OCI-LY7 (cell line): ENCODE data around the gene DEGS2. TPM values are rescaled to one million over a fixed set of nuclear protein-coding genes. Genes with fewer than 3 reads are reported as not detected.

Experiments
- BruUV-seq: library from RNA; stranded (reverse); fragments of 400-500 nt; replicated peaks from 2 replicates; lab custom pipeline; 2021; lab: Mats Ljungman, UMichigan
- CTCF ChIA-PET: fragments of 300-600 bp; sonication (Branson Sonifier 250); formaldehyde crosslinking; loops from one replicate; lab custom pipeline; 2022; ENCODE audit warnings: antibody characterized with exemption; ENCODE audit not compliant: unreplicated experiment; lab: Charles Lee
- POLR2A ChIA-PET: fragments of 300-600 bp; sonication (Branson Sonifier 250); formaldehyde crosslinking; loops from one replicate; lab custom pipeline; 2022; ENCODE audit warnings: antibody characterized with exemption; lab: Charles Lee
- DNase-seq: peaks from one replicate; pipeline ENCODE4 v3.0.0-alpha.2; 2015; ENCODE audit warnings: low spot score
- H2AFZ ChIP-seq: fragments of 200-600 bp; sonication (generic), shearing (Covaris generic); 2 replicates; pipeline ENCODE4 v1.6.1; 2014; ENCODE audit warnings: mild to moderate bottlenecking, antibody characterized with exemption, low read length, moderate library complexity
- H3K27ac ChIP-seq: fragments of 200-600 bp; sonication (generic); 2 replicates; pipeline ENCODE4 v1.5.1; 2014; ENCODE audit warnings: mixed run types, low read depth, mild to moderate bottlenecking, moderate library complexity, low read length, inconsistent platforms; ENCODE audit not compliant: poor library complexity, severe bottlenecking
- H3K36me3 ChIP-seq: fragments of 200-600 bp; sonication (generic); 2 replicates; pipeline ENCODE4 v1.6.1; 2014; ENCODE audit warnings: mild to moderate bottlenecking, antibody characterized with exemption, low read length, moderate library complexity, mixed read lengths; ENCODE audit not compliant: insufficient read depth
- H3K4me1 ChIP-seq: fragments of 200-600 bp; sonication (generic); 2 replicates; pipeline ENCODE4 v1.5.1; 2014; ENCODE audit warnings: mild to moderate bottlenecking, low read length; ENCODE audit not compliant: insufficient read depth, poor library complexity, severe bottlenecking
- H3K4me2 ChIP-seq: fragments of 200-600 bp; sonication (generic); 2 replicates; pipeline ENCODE4 v1.6.1; 2014; ENCODE audit warnings: mild to moderate bottlenecking, low read length
- H3K4me3 ChIP-seq: fragments of 200-600 bp; sonication (generic); 2 replicates; pipeline ENCODE4 v1.5.1; 2014; ENCODE audit warnings: mild to moderate bottlenecking, low read depth, low read length; ENCODE audit not compliant: poor library complexity, severe bottlenecking
- H3K79me2 ChIP-seq: fragments of 200-600 bp; sonication (generic); 2 replicates; pipeline ENCODE4 v1.6.1; 2016; ENCODE audit warnings: low read depth, mild to moderate bottlenecking, low read length, moderate library complexity, mixed read lengths; ENCODE audit not compliant: insufficient read depth
- H3K9me2 ChIP-seq: fragments of 200-600 bp; sonication (generic); 2 replicates; pipeline ENCODE4 v1.6.1; 2016; ENCODE audit warnings: mild to moderate bottlenecking, low read length, mixed read lengths; ENCODE audit not compliant: insufficient read depth
- H3K9me3 ChIP-seq: fragments of 200-600 bp; sonication (generic); 2 replicates; pipeline ENCODE4 v1.6.1; 2014; ENCODE audit warnings: mild to moderate bottlenecking, mixed run types, low read length, mixed read lengths
- H4K20me1 ChIP-seq: fragments of 200-600 bp; sonication (generic); 2 replicates; pipeline ENCODE4 v1.6.1; 2014; ENCODE audit warnings: mild to moderate bottlenecking, antibody characterized with exemption, low read length, moderate library complexity, mixed read lengths; ENCODE audit not compliant: insufficient read depth
- EZH2phosphoT487 ChIP-seq: fragments of 200-600 bp; sonication (generic); IDR thresholded peaks from 2 replicates; pipeline ENCODE4 v1.6.1; 2018; ENCODE audit warnings: low read depth, borderline replicate concordance, mild to moderate bottlenecking, mixed run types, antibody characterized with exemption, low read length, moderate library complexity, mixed read lengths
- intact Hi-C: fragments of 100-400 bp; cut with micrococcal nuclease; formaldehyde crosslinking; loops from one replicate; pipeline ENCODE4 v1.10.0; 2022; ENCODE audit not compliant: unreplicated experiment
- total RNA-seq, 2 experiments: library from RNA; depleted of rRNA in 1 of 2; stranded (reverse); fragments of >200 nt in 1 of 2; shearing (Covaris generic) in 1 of 2; gene quantifications; 2 replicates each; pipeline ENCODE4 v1.2.3, GENCODE V29; 2014 to 2022
- TF ChIP-seq, protein P1 (sequence below): fragments of 200-600 bp; sonication (generic); conservative IDR thresholded peaks from 2 replicates; pipeline ENCODE4 v1.5.1; 2014; ENCODE audit warnings: mild to moderate bottlenecking, antibody characterized with exemption, low read length, moderate library complexity, mixed read lengths

DEGS2 gene
- total RNA-seq, 2 experiments from 2014 or later: 8.3 to 14.6 TPM

DNA sequence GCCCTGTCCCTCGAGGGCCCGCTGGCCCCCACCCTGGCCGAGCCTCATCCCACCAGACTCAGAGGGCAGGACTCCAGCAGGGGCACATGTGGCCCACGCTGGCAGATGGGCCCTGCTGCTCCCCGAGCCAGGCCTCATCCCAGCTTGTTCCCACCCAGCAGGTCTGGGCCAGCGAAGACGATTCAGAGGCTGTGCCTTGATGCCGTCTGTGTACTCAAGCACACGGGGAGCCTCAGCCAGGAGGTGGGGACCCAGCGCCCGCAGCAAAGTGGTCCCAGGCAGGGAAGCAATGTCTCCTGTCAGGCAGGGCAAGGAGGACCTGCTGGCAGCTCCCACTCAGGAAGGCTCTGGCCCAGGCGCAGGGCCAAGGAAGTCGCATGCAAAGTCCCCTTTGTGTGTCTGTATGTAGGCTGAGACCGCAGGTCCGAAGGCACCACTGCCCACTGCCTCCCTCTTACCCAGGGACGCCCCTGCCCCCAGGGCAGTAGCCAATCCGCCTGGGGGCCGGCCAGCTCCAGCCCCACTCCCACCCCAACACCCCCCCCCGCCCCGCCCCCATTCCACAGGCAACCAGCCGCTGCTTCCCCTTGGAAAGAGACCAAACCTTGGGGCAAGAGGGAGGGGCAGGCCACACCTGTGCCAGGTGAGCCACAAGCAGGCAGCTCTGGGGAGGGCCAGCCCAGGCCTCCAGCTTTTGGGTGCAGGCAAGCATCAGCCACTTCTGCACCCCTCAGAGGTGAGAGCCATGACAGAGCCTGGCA, 9.4 kb downstream of the DEGS2 start:
- Histone ChIP-seq H3K27ac (no peak overlapping the region), H2AFZ (no peak overlapping the region), H3K9me2 (no peaks in the 10 kb centered on the region), H3K36me3 (peaks cover 7% of the 10 kb centered on the region), H4K20me1 (no peaks in the 10 kb centered on the region), H3K4me1 (peaks cover 22% of the 10 kb centered on the region), H3K9me3 (no peaks in the 10 kb centered on the region; the same call in 1 of the 2 replicates), H3K4me3 (no peak overlapping the region), H3K79me2 (no peaks in the 10 kb centered on the region), H3K4me2 (no peak overlapping the region)
- CTCF ChIA-PET: no interaction called here
- intact Hi-C loops: no loop called here
- DNase-seq: no peak
- no peak for TF ChIP-seq EZH2phosphoT487
- TF ChIP-seq, protein P1, sequence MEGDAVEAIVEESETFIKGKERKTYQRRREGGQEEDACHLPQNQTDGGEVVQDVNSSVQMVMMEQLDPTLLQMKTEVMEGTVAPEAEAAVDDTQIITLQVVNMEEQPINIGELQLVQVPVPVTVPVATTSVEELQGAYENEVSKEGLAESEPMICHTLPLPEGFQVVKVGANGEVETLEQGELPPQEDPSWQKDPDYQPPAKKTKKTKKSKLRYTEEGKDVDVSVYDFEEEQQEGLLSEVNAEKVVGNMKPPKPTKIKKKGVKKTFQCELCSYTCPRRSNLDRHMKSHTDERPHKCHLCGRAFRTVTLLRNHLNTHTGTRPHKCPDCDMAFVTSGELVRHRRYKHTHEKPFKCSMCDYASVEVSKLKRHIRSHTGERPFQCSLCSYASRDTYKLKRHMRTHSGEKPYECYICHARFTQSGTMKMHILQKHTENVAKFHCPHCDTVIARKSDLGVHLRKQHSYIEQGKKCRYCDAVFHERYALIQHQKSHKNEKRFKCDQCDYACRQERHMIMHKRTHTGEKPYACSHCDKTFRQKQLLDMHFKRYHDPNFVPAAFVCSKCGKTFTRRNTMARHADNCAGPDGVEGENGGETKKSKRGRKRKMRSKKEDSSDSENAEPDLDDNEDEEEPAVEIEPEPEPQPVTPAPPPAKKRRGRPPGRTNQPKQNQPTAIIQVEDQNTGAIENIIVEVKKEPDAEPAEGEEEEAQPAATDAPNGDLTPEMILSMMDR: no peak
- no TSS peak for BruUV-seq
- POLR2A ChIA-PET: no interaction called here

DNA sequence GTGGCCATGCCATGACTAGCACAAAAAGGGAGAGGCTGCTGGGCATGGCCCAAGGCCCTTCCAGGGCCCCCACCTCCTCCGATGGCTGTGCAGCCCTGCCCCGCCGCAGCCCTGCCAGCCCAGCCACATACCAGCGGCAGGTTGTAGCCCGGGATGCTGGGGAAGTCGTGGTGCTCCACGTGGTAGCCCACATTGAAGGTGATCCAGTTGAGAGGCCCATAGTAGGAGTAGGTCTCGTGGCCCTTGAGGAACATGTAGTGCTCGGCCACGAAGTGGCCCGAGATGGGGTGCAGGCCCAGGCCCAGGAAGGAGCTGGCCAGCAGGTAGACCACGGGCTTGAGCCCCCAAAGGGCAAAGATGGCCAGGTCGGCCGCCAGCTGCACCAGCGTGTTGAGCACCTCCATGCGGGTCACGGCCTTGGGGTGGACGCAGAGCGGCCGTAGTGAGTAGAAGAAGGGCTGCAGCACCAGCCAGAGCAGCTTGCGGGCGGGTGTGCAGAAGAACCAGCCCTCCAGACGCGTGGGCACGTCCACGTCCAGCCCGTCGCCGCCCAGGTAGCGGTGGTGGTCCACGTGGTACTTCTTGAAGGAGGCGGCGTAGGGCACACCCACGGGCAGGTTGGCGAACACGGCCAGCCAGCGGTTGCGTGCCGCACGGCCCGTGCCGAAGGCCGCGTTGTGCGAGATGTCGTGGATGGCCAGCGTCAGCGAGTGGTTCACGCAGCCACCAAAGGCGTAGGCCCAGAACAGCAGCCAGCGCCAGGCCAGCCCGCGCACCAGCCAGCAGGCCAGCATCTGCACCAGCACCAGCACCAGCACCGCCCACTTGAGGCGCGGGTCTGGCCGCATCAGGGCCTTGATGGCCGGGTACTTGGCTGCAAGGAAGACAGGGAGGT, 10.4 kb downstream of the DEGS2 start:
- intact Hi-C loops: no loop called here

More for the DNA sequence above, 10.4 kb downstream of the DEGS2 start:
- DNase-seq: no peak
- TF ChIP-seq EZH2phosphoT487: no peak
- TF ChIP-seq, protein P1: no peak
- Histone ChIP-seq H3K9me3 (no peaks in the 10 kb centered on the region), H3K4me3 (no peak overlapping the region), H3K4me2 (no peak overlapping the region), H3K27ac (no peak overlapping the region), H3K9me2 (no peaks in the 10 kb centered on the region), H4K20me1 (no peaks in the 10 kb centered on the region), H2AFZ (no peak overlapping the region), H3K36me3 (no peaks in the 10 kb centered on the region), H3K79me2 (no peaks in the 10 kb centered on the region), H3K4me1 (peaks cover 22% of the 10 kb centered on the region)
- CTCF ChIA-PET: no interaction called here
- POLR2A ChIA-PET: no interaction called here
- no TSS peak for BruUV-seq
